HL-60 (cell line): Measurements from ENCODE around the gene ARID1B.

Source experiments
- DNase-seq, 2 experiments: peaks; one replicate each; pipeline ENCODE4 v3.0.0-alpha.2; 2010 to 2020; ENCODE audit warnings: low read depth in 1 of 2, low spot score in 1 of 2
- H3K27ac ChIP-seq: fragments of 250-450 bp; sonication (Bioruptor Pico); replicated peaks from 2 replicates; pipeline ENCODE4 v1.5.1; 2020; ENCODE audit warnings: mild to moderate bottlenecking, moderate library complexity
- H3K27me3 ChIP-seq: fragments of 250-450 bp; sonication (Bioruptor Pico); 2 replicates; pipeline ENCODE4 v1.5.1; 2021; ENCODE audit warnings: mild to moderate bottlenecking, moderate library complexity; ENCODE audit not compliant: insufficient read depth, poor library complexity, severe bottlenecking
- H3K4me3 ChIP-seq: replicated peaks from 2 replicates; pipeline ENCODE4 v1.5.1; 2011; ENCODE audit warnings: mild to moderate bottlenecking, control low read depth, low read length; ENCODE audit not compliant: insufficient read depth
- GABPA ChIP-seq: IDR thresholded peaks from 2 replicates; pipeline ENCODE4 v1.6.1; 2012; ENCODE audit warnings: low read depth
- POLR2AphosphoS5 ChIP-seq: IDR thresholded peaks from 2 replicates; pipeline ENCODE4 v1.6.1; 2012; ENCODE audit warnings: low read depth
- SPI1 ChIP-seq: IDR thresholded peaks from 2 replicates; pipeline ENCODE4 v1.6.1; 2012; ENCODE audit warnings: low read depth, mild to moderate bottlenecking, borderline replicate concordance
- TF ChIP-seq, protein P1 (sequence below): IDR thresholded peaks from 2 replicates; pipeline ENCODE4 v1.6.1; 2012; ENCODE audit warnings: low read depth; ENCODE audit not compliant: insufficient replicate concordance
- TF ChIP-seq, protein P2 (sequence below): IDR thresholded peaks from one replicate; pipeline ENCODE4 v1.5.1; 2011; ENCODE audit warnings: low read length, control low read depth, inconsistent platforms; ENCODE audit not compliant: insufficient read depth

The ARID1B gene

GRCh38 chr6:156918647-156919046 is 141.5 kb downstream of the ARID1B start:
- DNase-seq, result no peak
- TF ChIP-seq, protein P1, sequence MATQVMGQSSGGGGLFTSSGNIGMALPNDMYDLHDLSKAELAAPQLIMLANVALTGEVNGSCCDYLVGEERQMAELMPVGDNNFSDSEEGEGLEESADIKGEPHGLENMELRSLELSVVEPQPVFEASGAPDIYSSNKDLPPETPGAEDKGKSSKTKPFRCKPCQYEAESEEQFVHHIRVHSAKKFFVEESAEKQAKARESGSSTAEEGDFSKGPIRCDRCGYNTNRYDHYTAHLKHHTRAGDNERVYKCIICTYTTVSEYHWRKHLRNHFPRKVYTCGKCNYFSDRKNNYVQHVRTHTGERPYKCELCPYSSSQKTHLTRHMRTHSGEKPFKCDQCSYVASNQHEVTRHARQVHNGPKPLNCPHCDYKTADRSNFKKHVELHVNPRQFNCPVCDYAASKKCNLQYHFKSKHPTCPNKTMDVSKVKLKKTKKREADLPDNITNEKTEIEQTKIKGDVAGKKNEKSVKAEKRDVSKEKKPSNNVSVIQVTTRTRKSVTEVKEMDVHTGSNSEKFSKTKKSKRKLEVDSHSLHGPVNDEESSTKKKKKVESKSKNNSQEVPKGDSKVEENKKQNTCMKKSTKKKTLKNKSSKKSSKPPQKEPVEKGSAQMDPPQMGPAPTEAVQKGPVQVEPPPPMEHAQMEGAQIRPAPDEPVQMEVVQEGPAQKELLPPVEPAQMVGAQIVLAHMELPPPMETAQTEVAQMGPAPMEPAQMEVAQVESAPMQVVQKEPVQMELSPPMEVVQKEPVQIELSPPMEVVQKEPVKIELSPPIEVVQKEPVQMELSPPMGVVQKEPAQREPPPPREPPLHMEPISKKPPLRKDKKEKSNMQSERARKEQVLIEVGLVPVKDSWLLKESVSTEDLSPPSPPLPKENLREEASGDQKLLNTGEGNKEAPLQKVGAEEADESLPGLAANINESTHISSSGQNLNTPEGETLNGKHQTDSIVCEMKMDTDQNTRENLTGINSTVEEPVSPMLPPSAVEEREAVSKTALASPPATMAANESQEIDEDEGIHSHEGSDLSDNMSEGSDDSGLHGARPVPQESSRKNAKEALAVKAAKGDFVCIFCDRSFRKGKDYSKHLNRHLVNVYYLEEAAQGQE, result no peak
- TF ChIP-seq SPI1 (no peak), GABPA (no peak), POLR2AphosphoS5 (no peak)
- TF ChIP-seq, protein P2, sequence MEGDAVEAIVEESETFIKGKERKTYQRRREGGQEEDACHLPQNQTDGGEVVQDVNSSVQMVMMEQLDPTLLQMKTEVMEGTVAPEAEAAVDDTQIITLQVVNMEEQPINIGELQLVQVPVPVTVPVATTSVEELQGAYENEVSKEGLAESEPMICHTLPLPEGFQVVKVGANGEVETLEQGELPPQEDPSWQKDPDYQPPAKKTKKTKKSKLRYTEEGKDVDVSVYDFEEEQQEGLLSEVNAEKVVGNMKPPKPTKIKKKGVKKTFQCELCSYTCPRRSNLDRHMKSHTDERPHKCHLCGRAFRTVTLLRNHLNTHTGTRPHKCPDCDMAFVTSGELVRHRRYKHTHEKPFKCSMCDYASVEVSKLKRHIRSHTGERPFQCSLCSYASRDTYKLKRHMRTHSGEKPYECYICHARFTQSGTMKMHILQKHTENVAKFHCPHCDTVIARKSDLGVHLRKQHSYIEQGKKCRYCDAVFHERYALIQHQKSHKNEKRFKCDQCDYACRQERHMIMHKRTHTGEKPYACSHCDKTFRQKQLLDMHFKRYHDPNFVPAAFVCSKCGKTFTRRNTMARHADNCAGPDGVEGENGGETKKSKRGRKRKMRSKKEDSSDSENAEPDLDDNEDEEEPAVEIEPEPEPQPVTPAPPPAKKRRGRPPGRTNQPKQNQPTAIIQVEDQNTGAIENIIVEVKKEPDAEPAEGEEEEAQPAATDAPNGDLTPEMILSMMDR, result no peak
- H3K27ac ChIP-seq, result no peak overlapping the region

GRCh38 chr6:156919370-156919769 is 142.2 kb downstream of the ARID1B start:
- Histone ChIP-seq H3K27ac (no peak overlapping the region), H3K27me3 (no peaks in the 10 kb centered on the region), H3K4me3 (no peak overlapping the region)
- no peak for DNase-seq
- no peak for TF ChIP-seq POLR2AphosphoS5
- TF ChIP-seq GABPA, result no peak
- TF ChIP-seq, protein P2, result no peak
- TF ChIP-seq SPI1, result no peak
- TF ChIP-seq, protein P1, result no peak

More at GRCh38 chr6:156918647-156919046, 141.5 kb downstream of the ARID1B start:
- H3K4me3 ChIP-seq, result no peak overlapping the region
- H3K27me3 ChIP-seq, result no peaks in the 10 kb centered on the region

- H3K4me3 ChIP-seq, result no peak overlapping the region
- TF ChIP-seq POLR2AphosphoS5, result no peak
- no peak overlapping the region for H3K27ac ChIP-seq
- DNase-seq, result no peak
- H3K27me3 ChIP-seq, result no peaks in the 10 kb centered on the region
Observed at GRCh38 chr6:156919814-156920369, 142.7 kb downstream of the ARID1B start.

DNA sequence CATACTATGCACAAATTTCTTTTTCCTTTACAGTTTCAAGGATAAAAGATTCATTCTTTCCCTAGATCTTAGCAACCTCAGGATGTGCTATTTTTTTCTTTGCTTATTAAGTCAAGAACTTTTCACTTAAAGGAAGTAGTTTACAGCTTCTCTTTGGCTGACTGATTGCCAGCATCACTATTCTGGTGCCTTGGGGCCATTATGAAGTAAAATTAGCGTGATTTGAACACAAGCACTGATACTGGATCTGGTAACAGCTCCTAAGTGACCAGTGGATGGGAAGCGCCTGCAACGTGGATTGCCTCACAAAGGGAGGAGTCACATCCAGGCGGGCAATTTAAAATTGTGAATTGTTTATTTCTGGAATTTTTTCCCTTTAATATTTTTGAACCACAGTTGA is 147.1 kb downstream of the ARID1B start:
- TF ChIP-seq, protein P2, result no peak
- TF ChIP-seq GABPA (no peak), SPI1 (no peak), POLR2AphosphoS5 (no peak)
- TF ChIP-seq, protein P1, result no peak
- Histone ChIP-seq H3K27me3 (no peaks in the 10 kb centered on the region), H3K27ac (no peak overlapping the region), H3K4me3 (no peak overlapping the region)
- DNase-seq, result no peak
